Parathyroid adenoma (tissue), 2 donors: Measurements from ENCODE around the gene MATK.
"Not testable (repeated sequence)": the region's sequence is repeated elsewhere in the genome, so short reads cannot be mapped to it uniquely, and the experiment has no call there.

ENCODE experiments used
- H2AFZ ChIP-seq: fragments of 300-600 bp; sonication (generic); one replicate; pipeline ENCODE4 v1.7.0; 2017; ENCODE audit warnings: antibody characterized with exemption, mild to moderate bottlenecking
- H3K27ac ChIP-seq: fragments of 300-600 bp; sonication (generic); one replicate; pipeline ENCODE4 v1.7.0; 2017
- H3K27me3 ChIP-seq: fragments of 300-600 bp; sonication (generic); one replicate; pipeline ENCODE4 v1.7.0; 2017; ENCODE audit warnings: low read length; ENCODE audit not compliant: control insufficient read depth, insufficient read depth
- H3K36me3 ChIP-seq: fragments of 300-600 bp; sonication (generic); one replicate; pipeline ENCODE4 v1.7.0; 2017; ENCODE audit warnings: low read length; ENCODE audit not compliant: control insufficient read depth, insufficient read depth
- H3K4me1 ChIP-seq: fragments of 300-600 bp; sonication (generic); one replicate; pipeline ENCODE4 v1.7.0; 2017; ENCODE audit warnings: control low read depth
- H3K4me2 ChIP-seq: fragments of 300-600 bp; sonication (generic); one replicate; pipeline ENCODE4 v1.7.0; 2017; ENCODE audit warnings: low read length
- H3K4me3 ChIP-seq: fragments of 300-600 bp; sonication (generic); one replicate; pipeline ENCODE4 v1.7.0; 2017; ENCODE audit warnings: low read depth, low read length
- H3K79me2 ChIP-seq: fragments of 300-600 bp; sonication (generic); one replicate; pipeline ENCODE4 v1.7.0; 2017; ENCODE audit warnings: control low read depth
- H3K9ac ChIP-seq: fragments of 300-600 bp; sonication (generic); one replicate; pipeline ENCODE4 v1.7.0; 2017; ENCODE audit warnings: mild to moderate bottlenecking
- H3K9me3 ChIP-seq: fragments of 300-600 bp; sonication (generic); one replicate; pipeline ENCODE4 v1.7.0; 2017; ENCODE audit warnings: low read length; ENCODE audit not compliant: control insufficient read depth
- TF ChIP-seq, protein P1 (sequence below): fragments of 300-600 bp; sonication (generic); IDR thresholded peaks from one replicate; pipeline ENCODE4 v1.7.0; 2017; ENCODE audit warnings: antibody characterized with exemption, mild to moderate bottlenecking
- donor health status: primary hyperparathyroidism.

Gene MATK

DNA sequence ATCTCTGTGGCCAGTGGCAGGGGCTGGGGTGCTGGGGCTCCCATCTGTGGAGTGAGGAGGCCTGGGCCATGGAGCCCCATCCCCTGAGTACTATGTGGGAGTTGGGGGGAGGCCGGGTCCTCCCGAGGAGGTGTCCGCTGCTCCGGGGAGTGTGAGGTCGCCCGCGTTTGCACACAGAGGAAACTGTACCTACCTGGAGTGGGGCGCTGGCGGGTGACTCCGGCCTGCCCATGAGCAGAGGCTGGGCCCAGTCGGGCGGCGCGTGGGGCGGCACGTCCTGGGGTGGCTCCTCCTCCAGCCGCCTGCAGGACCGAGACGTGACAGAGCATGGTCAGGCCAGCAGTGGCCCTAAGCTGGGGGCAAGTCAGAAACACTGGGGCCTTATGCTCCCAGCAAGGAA lies 33.8 kb upstream of the MATK start:
- Histone ChIP-seq H3K36me3 (no peaks in the 10 kb centered on the region), H3K4me2 (no peak overlapping the region)

DNA sequence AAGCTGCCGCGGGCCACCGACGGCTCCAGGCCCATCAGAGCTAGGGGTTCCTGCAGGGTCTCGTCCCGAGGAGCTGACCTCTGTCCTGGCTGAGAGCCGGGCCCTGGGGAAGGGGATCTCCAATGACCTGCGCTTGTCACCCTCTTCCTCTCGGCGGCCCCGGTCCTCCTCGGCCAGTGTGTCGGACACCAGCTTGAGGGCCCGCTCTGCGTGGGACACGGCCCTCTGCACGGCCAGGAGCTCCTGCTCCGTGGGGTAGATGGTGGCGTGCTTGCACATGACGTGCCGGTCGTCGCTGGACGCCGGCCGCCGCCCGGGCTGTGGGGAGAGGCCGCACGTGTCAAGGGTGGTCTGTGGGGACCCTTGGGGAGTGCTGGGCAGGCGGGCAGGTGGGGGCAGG lies 32.7 kb upstream of the MATK start:
- H3K4me2 ChIP-seq, result no peak overlapping the region
- H3K4me3 ChIP-seq, result no peak overlapping the region
- H3K27me3 ChIP-seq, result no peaks in the 10 kb centered on the region
- TF ChIP-seq, protein P1, sequence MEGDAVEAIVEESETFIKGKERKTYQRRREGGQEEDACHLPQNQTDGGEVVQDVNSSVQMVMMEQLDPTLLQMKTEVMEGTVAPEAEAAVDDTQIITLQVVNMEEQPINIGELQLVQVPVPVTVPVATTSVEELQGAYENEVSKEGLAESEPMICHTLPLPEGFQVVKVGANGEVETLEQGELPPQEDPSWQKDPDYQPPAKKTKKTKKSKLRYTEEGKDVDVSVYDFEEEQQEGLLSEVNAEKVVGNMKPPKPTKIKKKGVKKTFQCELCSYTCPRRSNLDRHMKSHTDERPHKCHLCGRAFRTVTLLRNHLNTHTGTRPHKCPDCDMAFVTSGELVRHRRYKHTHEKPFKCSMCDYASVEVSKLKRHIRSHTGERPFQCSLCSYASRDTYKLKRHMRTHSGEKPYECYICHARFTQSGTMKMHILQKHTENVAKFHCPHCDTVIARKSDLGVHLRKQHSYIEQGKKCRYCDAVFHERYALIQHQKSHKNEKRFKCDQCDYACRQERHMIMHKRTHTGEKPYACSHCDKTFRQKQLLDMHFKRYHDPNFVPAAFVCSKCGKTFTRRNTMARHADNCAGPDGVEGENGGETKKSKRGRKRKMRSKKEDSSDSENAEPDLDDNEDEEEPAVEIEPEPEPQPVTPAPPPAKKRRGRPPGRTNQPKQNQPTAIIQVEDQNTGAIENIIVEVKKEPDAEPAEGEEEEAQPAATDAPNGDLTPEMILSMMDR, result no peak
- no peaks in the 10 kb centered on the region for H3K36me3 ChIP-seq
- no peaks in the 10 kb centered on the region for H3K79me2 ChIP-seq
- H3K4me1 ChIP-seq, result no peaks in the 10 kb centered on the region
- no peak overlapping the region for H3K9ac ChIP-seq
- H2AFZ ChIP-seq, result no peak overlapping the region
- no peaks in the 10 kb centered on the region for H3K9me3 ChIP-seq
- no peak overlapping the region for H3K27ac ChIP-seq

More for the DNA sequence above, 33.8 kb upstream of the MATK start:
- H3K27ac ChIP-seq, result no peak overlapping the region
- TF ChIP-seq, protein P1, result no peak
- no peak overlapping the region for H3K4me3 ChIP-seq
- no peak overlapping the region for H2AFZ ChIP-seq
- no peaks in the 10 kb centered on the region for H3K4me1 ChIP-seq
- no peak overlapping the region for H3K9ac ChIP-seq
- no peaks in the 10 kb centered on the region for H3K27me3 ChIP-seq
- H3K9me3 ChIP-seq, result no peaks in the 10 kb centered on the region
- no peaks in the 10 kb centered on the region for H3K79me2 ChIP-seq

DNA sequence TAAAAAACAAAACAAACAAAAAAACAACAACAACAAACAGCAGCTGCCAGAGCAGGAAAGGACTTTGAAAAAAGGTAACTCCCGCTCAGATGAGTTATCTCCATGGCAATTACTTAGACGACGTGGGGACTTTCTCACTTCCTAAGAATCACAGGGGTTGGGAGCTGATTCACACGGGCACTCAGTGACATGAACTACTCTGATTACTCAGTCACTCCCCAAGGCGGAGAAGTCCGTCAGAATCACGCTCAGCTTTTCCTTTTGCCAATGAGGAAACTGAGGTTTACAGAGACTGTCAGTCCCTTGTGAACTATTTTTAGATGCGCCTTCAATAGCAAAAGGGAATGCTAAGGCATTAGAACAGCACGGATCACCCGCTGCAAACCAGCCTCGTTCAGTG lies 32.3 kb upstream of the MATK start:
- H3K27ac ChIP-seq, result no peak overlapping the region
- no peaks in the 10 kb centered on the region for H3K79me2 ChIP-seq
- TF ChIP-seq, protein P1, result no peak
- no peak overlapping the region for H3K4me2 ChIP-seq
- no peak overlapping the region for H2AFZ ChIP-seq
- no peaks in the 10 kb centered on the region for H3K4me1 ChIP-seq
- H3K9me3 ChIP-seq, result no peaks in the 10 kb centered on the region
- no peak overlapping the region for H3K4me3 ChIP-seq
- H3K27me3 ChIP-seq, result no peaks in the 10 kb centered on the region
- H3K36me3 ChIP-seq, result no peaks in the 10 kb centered on the region
- H3K9ac ChIP-seq, result no peak overlapping the region

DNA sequence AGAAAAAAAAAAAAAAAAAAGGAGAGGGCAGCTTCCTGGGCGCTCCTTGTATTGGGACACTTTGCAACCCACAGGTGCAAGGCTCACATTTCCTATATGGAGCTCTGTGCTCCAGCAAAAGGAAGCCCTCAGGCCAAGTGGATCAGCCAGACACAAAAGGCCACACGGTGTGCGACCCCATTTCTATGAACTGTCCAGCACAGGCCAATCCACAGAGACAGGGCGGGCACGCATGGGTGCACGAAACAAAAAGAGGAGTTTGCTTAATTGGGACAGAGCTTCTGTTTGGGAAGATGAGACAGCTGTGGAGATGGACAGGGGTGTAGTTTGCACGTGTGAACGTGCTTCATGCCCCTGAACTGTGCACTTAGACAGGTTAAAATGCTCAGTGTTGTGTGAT lies 31.6 kb upstream of the MATK start:
- no peak overlapping the region for H3K4me2 ChIP-seq
- H3K36me3 ChIP-seq, result no peaks in the 10 kb centered on the region
- no peak overlapping the region for H2AFZ ChIP-seq
- no peaks in the 10 kb centered on the region for H3K79me2 ChIP-seq
- H3K9ac ChIP-seq, result no peak overlapping the region
- no peak overlapping the region for H3K4me3 ChIP-seq
- TF ChIP-seq, protein P1, result no peak
- H3K9me3 ChIP-seq, result no peaks in the 10 kb centered on the region
- H3K27ac ChIP-seq, result no peak overlapping the region
- no peaks in the 10 kb centered on the region for H3K27me3 ChIP-seq
- H3K4me1 ChIP-seq, result no peaks in the 10 kb centered on the region

DNA sequence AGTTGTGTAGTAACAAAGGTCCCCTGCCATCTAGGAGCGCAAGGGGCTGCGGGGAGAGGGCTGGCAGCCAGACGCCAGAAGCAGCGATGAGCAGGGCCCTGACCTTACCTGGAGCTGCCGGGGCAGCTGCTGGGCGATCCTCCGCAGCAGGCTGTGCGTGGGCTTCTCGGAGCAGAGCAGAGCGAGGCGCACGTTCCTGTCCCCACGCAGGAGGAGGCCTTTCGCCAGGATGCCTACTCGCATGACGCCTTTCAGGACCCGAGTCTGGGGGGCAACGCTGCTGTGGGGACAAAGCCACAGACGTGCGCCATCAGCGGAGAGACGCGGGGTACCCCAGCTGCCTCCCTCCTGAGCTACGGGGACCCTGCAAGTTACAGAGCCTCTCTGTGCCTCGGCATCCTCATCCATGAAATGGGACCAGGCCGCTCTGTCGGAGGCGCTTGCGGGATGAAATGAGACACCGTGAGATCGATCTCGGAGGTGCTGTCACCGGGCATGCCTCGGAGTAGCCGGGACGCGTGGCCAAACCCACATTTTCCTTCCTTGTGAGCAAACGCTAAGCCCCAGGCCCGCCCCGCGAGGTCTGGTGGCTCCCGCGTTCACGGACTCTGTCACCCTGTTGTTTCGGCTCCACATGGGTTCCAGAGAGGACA lies 30.5 kb upstream of the MATK start:
- no peak overlapping the region for H3K4me2 ChIP-seq
- no peaks in the 10 kb centered on the region for H3K9me3 ChIP-seq
- no peak overlapping the region for H3K27ac ChIP-seq
- H2AFZ ChIP-seq, result no peak overlapping the region
- H3K4me1 ChIP-seq, result no peaks in the 10 kb centered on the region
- no peak overlapping the region for H3K4me3 ChIP-seq
- no peaks in the 10 kb centered on the region for H3K79me2 ChIP-seq
- TF ChIP-seq, protein P1, result no peak
- no peaks in the 10 kb centered on the region for H3K36me3 ChIP-seq
- H3K27me3 ChIP-seq, result no peaks in the 10 kb centered on the region
- no peak overlapping the region for H3K9ac ChIP-seq

DNA sequence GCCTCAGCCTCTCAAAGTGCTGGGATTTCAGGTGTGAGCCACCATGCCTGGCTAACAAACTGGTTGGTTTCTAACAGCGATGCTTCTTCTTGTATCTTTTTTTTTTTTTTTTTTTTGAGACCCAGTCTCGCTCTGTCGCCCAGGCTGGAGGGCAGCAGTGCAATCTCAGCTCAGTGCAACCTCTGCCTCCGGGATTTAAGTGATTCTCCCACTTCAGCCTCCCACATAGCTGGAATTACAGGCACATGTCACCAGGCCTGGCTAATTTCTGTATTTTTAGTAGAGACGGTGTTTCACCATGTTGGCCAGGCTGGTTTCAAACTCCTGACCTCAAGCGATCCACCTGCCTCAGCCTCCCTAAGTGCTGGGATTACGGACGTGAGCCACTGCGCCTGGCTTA lies 30.0 kb upstream of the MATK start:
- not testable (repeated sequence) for H3K36me3 ChIP-seq, H3K4me2 ChIP-seq, H3K79me2 ChIP-seq, H3K4me1 ChIP-seq, H2AFZ ChIP-seq, H3K9ac ChIP-seq, H3K27me3 ChIP-seq, H3K27ac ChIP-seq, H3K4me3 ChIP-seq, H3K9me3 ChIP-seq
